Tracheal epithelial cell (primary cell): ENCODE data around the gene SIX4. TPM values are rescaled to one million over a fixed set of nuclear protein-coding genes. Genes with fewer than 3 reads are reported as not detected.

Source experiments
- total RNA-seq: library from RNA; depleted of rRNA; stranded (reverse); fragments of >200 nt; gene quantifications from 2 replicates; pipeline ENCODE4 v1.2.1, GENCODE V29; 2014

SIX4 gene
- total RNA-seq, result 6.3 and 7.0 TPM in 2 replicates

DNA sequence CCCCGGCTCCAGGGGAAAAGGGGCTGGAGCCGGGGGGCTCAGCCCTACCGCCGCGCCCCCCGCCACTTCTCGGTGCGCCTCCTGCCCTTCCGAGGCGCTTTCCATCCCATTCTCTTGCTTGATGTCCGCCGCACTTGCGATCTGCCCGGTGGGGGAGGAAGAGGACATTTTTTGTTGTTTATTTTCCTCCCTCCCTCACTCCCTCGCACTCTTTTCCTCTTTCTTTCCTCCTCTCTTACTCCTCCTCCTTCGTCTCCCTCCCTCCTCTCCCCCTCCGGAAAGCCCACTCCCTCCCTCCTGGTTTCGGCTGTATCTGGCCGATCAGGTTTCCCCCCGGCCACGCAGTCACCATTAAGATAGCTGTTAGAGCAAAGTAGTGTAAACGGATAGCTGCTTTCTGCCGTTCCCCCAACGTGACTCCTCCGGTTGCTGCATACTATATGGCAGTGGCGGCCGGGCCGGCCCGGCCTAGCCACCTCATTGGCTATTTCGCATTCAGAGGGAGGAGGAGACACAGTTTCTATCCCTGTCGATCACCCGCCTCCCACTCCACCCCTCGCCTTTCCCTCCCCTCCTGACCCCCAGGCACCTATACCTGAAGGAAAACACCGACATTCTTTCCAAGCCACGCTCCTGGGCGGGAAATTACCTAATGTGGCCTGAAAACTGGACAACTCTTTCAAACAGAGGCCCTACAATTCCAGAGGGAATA is at the start of gene SIX4:
TSS of gene SIX4 (minus strand) at position 445 of the 712 bp plus-strand sequence. CDS start at position 168, 277 bp downstream.

DNA sequence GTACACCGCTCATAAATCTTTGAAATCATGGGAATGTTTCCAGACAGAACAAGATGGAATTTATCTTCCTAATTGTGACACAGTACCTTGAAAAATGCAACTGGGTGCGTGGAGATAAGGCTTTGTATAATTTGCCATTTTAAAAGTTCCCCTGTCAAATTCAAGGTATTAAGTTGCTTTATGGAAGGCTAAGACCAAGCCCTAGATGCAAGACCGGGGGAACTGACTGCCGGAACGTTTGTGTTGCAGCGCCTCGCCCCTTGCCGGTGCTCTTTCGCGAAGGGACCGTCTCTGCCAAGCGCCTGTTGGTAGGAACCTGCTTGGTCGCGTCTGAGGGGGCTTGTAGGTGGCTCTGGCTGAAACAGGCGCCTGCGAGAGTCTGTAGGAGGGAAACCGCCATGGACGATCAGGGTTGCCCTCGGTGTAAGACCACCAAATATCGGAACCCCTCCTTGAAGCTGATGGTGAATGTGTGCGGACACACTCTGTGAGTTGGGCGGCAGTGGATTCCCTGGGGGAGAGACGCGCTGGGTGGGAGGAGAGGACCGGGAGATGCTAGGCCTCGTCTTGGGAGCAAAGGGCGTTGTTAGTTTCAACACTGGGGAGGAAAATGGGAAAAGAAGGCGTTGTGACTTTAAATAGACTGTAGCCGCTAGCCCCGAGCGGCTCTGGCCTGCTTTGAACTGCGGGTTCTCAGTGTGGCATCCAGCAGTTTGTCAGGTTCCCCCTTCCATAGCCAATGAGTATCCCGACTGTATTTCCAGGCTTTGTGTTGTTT is 10.5 kb upstream of the SIX4 start, which contains the start of gene MNAT1:
TSS of gene MNAT1 (plus strand) at position 297 of the 778 bp plus-strand sequence. CDS start at position 399, 102 bp downstream.

Other genes starting within 250 kb of the SIX4 start
- 1.3 and 1.7 TPM in 2 replicates for gene C14orf39, start 238.3 kb downstream of the SIX4 start, total RNA-seq
- not detected in 2 replicates for gene SIX6, start 215.2 kb downstream of the SIX4 start, total RNA-seq
- 4.1 and 10.0 TPM in 2 replicates for gene SIX1, start 74.9 kb downstream of the SIX4 start, total RNA-seq
- 52.1 and 69.1 TPM in 2 replicates for gene MNAT1, start 10.4 kb upstream of the SIX4 start, total RNA-seq